HUDEP-2 (cell line): ENCODE results near the gene STRIP2.
"Not testable (repeated sequence)": the region's sequence is repeated elsewhere in the genome, so short reads cannot be mapped to it uniquely, and the experiment has no call there.

Experiments
- DNase-seq, 76 experiments: peaks; one replicate each; lab custom pipeline; 2025; ENCODE audit not compliant: unreplicated experiment in 76 of 76; lab: John Stamatoyannopoulos, UW

Gene STRIP2

DNA sequence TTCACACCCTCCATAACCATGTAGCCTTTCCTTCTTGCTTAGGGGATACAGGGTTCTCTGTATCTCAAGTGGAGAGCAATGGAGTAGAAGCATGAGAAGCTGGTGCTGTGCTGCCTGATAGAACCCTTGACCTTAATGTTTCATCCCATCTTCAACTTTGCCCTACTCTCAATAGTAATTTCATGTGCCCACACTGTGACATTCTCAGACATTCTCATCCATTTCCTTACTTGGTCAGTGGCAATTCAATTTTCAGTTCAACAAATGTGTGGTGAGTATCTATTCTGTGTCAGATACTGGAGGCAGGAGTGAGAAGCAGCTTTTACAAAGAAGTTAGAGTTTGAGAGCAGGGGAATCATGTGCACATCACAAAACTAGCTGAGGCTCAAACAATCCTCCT is 16.1 kb downstream of the STRIP2 start:
- no peak for DNase-seq

DNA sequence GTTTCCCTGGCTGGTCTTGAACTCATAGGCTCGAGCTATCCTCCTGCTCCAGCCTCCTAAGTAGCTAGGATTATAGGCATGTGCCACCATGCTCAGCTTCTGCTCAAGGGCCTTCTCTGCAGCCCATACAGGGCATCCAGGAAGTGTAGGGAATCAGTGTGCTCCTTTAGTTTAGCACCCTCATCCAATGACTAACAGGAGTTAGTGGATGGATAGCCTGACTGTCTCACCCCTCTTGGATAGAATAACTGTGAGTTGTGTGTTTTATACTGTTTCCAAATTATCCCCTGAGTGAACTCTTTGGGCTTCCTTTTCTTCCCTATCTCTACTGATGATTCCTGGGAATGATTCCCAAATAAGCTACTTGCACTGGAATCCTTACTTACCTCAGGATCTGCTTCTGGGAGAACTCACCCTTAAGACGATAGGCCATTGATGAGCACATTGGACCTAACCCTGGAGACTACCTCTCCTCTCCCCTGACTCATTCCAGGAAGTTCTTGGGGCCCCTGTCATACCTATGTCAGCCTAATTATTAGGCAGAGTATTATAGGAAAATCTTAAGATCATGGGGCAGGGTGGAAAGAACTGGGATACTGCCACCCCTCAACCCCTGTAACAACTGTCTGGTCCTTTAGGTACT is 18.5 kb downstream of the STRIP2 start:
- no peak for DNase-seq

DNA sequence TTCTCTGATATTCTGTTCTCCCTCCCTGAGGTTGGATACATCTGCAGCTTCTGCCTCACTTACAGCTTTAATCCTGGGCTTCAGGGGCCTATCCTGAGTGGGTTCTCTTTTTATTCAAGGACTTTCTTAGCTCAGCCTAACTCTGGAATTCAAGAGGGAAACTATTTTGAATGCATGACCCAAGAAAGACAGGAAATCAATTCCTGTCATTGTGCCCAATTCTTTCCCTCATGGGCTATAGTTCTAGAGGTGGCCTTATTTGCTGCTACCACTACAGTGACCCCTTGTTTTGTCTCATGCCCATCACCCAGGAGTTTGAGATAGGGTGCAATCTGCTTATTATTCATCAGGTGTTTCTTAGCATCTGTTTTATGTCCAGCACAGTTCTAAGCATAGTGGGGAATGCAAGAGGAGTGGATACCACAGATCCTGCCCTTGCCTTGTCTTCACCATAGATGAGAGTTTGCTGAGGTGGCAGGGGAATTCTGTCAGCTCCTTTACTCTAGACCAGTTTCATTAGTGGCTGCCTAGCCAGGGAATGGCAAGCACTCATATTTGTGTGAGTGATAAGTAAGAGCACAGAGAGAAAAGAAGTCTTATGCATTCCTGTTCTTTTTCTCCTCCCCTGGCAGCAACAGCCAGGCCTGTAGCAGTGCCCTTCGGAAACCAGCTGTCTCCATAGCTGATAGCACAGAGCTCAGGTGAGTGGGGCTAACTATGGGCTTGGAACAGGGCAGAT is 19.4 kb downstream of the STRIP2 start:
- DNase-seq: no peak

GRCh38 chr7:129454249-129454551 is 20.0 kb downstream of the STRIP2 start:
- no peak for DNase-seq

DNA sequence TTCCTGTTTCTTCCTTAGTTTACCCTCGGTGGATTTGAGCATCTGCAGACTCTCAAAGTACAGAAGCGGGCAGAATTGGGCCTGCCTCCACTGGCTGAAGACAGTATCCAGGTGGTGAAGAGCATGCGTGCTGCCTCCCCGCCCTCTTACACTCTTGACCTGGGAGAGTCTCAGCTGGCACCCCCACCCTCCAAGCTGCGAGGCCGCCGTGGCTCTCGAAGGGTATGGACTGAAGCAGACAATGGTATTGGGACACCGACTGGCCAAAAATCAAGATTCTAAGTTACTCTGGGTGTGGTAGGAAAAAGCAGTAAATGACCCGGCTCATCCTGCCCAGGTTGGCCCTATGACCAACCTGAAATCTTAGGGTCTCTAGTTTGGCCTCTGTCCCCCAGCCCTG is 22.2 kb downstream of the STRIP2 start:
- no peak for DNase-seq

GRCh38 chr7:129457101-129457500 is 22.9 kb downstream of the STRIP2 start:
- no peak for DNase-seq

- DNase-seq: no peak
Measured at GRCh38 chr7:129458171-129458570, 23.9 kb downstream of the STRIP2 start.

- DNase-seq: no peak
Measured at GRCh38 chr7:129461809-129462208, 27.6 kb downstream of the STRIP2 start.

GRCh38 chr7:129462420-129462819 is 28.2 kb downstream of the STRIP2 start:
- DNase-seq: no peak

GRCh38 chr7:129464194-129464593 is 30.0 kb downstream of the STRIP2 start:
- no peak for DNase-seq

DNA sequence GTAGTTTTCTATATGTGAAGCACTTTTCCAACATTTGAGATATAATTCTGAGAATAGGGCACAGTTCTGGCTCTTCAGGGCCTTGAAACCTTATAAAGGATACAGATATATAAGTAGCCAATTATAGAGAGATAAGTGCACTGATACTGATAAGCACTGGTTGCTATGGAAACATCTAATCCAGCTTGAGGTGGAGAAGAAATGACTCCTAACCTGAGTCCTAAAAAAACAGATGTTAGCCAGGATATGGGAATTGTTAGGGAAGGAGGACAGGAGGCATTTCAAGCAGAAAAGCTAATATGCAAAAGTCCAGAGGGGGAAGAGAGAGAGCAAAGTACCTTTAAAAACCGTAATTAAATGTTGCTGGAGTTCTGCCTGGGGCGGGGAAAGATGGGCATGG is 30.8 kb downstream of the STRIP2 start:
- no peak for DNase-seq

GRCh38 chr7:129466796-129467195 is 32.6 kb downstream of the STRIP2 start:
- DNase-seq: no peak

- no peak for DNase-seq
Measured at GRCh38 chr7:129468087-129468486, 33.9 kb downstream of the STRIP2 start.

DNA sequence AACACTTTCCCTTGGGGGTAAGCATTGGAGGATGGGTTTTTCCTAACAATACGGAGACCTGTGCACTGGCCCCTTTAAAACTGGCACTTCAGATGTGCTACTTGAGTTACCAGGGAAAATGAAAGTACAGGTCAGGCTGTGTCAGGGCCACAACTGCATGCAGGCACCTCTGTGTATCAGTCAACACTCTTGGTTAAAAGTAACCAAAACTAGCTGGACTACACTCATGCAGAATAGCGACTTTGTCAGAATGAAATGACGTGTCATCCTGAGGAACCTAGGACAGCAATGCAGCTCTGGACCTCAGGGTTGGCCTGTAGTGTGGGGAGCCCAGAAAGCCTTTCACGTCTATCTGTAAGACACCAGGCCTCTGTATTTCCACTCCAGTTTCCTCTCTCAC is 34.3 kb downstream of the STRIP2 start:
- no peak for DNase-seq

DNA sequence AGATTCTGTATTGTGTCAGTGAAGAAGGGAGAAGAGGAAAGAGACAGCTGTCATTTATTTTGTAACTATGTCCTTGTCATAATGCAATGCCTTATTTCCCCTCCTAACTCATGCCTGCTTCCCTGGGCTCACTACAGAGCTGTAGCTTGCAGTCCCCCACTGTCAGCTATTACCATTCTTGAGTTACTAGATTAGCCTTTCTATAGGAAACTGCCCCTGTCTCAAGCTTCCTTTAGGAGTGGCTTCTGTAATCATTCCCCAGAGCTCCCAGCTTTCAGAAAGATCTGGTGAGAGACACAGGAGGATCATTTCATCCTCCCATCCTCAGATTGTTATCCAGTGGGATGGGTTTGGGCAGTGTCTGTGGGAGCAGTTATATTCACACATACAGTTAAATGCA is 35.7 kb downstream of the STRIP2 start:
- no peak for DNase-seq

DNA sequence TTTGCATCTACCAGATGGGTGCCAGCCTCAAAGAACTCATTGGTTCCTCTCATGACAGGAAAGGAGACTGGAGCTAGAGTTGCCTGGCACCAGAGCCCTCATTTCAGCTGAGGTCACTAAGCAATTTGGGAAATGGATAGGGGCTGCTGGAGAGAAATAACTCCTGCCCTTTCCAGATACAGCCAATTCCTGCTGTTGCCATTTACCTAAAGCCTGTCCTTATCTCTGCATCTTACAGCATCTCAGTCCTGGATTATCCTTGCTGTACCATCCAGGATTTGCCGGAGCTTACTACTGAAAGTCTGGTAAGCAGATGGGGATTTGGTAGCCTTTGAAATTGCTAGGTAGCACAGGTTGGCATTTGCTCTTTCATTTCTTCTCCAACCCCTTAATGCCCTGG is 36.2 kb downstream of the STRIP2 start:
- DNase-seq: no peak

- no peak for DNase-seq
Measured at GRCh38 chr7:129471402-129471827, 37.2 kb downstream of the STRIP2 start.

DNA sequence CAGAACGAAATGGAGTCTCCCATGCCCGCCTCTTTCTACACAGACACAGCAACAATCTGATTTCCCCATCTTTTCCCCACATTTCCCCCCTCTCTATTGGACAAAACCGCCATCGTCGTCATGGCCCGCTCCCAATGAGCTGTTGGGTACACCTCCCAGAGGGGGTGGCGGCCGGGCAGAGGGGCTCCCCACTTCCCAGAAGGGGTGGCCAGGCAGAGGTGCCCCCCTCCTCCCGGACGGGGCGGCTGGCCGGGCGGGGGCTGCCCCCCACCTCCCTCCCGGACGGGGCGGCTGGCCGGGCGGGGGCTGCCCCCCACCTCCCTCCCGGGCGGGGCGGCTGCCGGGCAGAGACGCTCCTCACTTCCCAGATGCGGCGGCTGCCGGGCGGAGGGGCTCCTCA is 41.7 kb downstream of the STRIP2 start:
- DNase-seq: peak in 3 of 76 experiments; percentile 5 to 18 (median 15)

- not testable (repeated sequence) for DNase-seq
Measured at GRCh38 chr7:129476398-129476797, 42.2 kb downstream of the STRIP2 start.

- no peak for DNase-seq
Measured at GRCh38 chr7:129479831-129480230, 45.6 kb downstream of the STRIP2 start.

DNA sequence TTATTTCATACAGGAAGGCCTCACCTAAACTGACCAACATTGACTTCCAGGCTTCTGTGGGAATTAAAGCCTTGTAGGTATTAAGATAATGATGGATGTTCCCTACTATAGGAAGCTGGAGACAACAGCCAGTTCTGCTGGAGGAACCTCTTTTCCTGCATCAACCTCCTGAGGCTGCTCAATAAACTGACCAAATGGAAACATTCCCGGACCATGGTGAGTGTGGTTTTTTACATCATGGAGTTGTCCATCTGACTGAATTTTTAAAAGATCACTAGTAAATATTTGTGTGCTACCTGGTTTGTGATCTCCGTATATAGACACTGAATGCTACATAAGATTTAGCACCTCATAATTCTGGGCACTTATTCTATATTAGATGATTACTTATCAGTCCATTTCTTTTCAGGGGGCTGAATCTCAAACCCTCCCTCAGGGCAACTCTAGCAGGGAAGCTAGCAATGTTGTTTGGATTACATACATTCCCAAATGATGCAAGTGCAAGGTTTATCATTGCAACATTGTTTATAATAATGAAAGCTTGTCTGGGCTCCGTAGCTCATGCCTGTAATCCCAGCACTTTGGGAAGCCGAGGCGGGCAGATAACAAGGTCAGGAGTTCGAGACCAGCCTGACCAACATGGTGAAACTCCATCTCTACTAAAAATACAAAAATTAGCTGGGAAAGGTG is 46.6 kb downstream of the STRIP2 start:
- no peak for DNase-seq

- DNase-seq: not testable (repeated sequence)
Measured at GRCh38 chr7:129481376-129481775, 47.1 kb downstream of the STRIP2 start.
